Measurements from ENCODE around the gene ZNF512B.

- TF ChIP-seq CTCF (IDR thresholded peaks at IDR 0.05) (no peak), POLR2A (IDR thresholded peaks at IDR 0.05) (no peak)
Observed at GRCh38 chr20:63941282-63942081, 28.2 kb downstream of the ZNF512B start.

Measured in Peyer's patch (tissue), 4 donors.